GM12872 (cell line): ENCODE results near the gene PGM2.

Source experiments
- TF ChIP-seq, protein P1 (sequence below): IDR thresholded peaks from 3 replicates; pipeline ENCODE4 v1.5.1; 2011; ENCODE audit warnings: low read depth, mild to moderate bottlenecking, low read length, moderate library complexity; ENCODE audit not compliant: insufficient read depth

Gene PGM2

DNA sequence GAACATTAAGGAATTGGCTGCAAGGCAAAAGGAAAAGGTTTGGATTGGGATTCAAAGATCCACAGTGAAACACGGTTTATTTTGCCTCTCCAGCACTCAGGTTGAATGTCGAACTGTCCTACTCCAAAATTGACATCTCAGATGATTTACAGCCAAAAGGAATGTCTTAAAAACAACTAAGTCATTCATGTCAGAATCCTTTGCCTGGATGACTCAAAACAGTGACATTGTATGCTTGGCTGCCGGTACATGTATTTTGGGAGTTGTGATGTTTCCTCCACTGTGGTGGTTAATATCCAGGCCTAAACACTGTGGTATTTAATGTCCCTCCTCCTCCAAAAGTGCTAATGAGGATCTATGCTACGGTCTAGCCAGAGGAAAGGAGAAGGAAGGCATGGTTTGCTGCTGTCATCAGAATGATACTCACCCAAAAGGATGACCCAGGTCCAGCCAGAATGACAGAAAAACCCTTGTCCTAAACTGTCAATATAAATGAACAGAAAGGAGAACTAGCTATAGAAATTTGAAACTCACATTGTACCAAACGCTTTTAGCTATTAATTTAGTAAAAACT lies 20.9 kb downstream of the PGM2 start:
- TF ChIP-seq, protein P1, sequence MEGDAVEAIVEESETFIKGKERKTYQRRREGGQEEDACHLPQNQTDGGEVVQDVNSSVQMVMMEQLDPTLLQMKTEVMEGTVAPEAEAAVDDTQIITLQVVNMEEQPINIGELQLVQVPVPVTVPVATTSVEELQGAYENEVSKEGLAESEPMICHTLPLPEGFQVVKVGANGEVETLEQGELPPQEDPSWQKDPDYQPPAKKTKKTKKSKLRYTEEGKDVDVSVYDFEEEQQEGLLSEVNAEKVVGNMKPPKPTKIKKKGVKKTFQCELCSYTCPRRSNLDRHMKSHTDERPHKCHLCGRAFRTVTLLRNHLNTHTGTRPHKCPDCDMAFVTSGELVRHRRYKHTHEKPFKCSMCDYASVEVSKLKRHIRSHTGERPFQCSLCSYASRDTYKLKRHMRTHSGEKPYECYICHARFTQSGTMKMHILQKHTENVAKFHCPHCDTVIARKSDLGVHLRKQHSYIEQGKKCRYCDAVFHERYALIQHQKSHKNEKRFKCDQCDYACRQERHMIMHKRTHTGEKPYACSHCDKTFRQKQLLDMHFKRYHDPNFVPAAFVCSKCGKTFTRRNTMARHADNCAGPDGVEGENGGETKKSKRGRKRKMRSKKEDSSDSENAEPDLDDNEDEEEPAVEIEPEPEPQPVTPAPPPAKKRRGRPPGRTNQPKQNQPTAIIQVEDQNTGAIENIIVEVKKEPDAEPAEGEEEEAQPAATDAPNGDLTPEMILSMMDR, result no peak

DNA sequence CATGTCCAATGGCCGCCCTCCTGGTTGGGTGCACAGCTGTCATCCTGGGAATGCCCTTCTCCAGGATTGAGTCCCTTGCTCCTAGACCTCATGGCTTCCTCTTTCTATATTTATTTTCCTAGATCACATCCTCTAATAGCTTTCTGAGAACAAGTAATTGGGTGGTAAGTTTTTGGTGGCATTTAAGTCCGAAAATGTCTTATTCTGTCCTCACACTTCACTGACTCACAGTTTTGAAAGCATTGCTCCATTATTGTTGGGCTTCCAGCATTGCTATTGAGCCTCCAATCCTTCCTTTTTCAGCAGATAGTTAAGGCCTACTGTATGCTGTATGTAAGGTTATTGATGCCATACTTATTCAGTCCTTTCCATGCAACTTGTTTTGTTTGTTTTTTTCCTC lies 25.9 kb downstream of the PGM2 start:
- TF ChIP-seq, protein P1, result no peak

DNA sequence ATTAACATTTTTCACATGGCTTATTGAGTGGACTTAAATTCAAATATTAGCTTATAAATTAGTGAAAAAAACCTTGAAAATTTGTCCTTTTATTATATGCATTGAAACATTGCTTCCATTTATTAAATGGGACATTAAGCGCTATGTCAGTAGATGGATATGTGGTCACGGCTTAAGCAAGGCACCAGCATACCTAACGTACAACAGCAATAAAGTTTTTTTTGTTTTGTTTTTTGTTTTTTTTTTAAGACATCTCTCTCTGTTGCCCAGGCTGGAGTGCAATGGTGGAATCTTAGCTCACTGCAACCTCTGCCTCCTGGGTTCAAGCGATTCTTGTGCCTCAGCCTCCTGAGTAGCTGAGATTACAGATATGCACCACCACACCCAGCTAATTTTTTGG lies 31.6 kb downstream of the PGM2 start:
- TF ChIP-seq, protein P1, result no peak

DNA sequence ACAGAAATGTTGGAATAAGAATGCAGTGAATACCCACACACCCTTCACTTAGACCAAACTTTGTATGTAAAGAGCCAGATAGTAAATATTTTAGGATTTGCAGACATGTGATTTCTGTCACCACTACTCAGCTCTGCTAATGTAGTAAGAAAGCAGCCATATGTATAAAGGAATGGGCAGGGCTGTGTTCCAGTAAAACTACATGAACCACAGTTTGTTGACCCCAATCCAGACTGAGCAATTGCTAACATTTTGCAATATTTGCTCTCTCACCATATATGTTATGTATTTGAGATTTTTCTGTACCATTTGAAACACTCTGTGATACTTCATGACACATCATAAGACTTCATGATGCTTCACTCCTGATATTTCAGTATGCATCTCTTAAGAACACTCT lies 32.4 kb downstream of the PGM2 start:
- TF ChIP-seq, protein P1, result no peak

DNA sequence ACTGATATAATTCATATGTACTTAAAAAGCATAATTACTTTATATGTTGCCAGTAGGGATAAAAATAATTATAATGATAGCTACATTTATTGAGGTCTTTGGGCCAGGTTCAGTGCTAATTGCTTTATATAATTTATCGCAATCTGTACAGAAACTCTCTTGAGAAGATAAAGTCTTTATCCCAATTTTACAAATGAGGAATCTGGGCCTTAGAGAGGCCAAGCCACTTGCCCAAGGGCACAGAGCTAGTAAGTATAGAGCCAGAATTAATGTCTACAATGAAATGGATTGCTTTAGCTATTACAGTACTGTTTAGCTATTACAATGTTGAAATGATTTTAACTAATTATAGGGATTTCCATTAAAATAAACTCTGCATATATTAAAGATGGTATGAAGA lies 33.8 kb downstream of the PGM2 start:
- TF ChIP-seq, protein P1, result no peak

DNA sequence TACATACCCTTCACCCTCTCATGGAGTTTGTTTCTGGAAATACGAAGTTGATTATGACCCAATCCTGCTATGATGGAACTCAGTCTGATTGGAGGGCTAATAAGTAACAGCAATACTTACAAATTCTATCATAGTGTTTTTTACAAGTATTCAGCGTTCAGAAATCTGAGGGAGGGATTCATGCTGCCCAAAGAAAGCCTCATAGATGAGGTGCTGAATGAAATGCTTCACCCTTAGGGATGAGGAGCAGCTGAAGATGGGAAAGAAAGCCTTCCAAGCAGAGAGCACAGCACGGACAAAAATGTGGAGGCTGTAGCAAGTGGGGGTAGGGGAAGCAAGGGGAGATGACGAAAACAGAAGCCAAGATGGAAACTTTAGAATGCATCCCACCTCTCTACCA lies 36.5 kb downstream of the PGM2 start:
- TF ChIP-seq, protein P1, result no peak

DNA sequence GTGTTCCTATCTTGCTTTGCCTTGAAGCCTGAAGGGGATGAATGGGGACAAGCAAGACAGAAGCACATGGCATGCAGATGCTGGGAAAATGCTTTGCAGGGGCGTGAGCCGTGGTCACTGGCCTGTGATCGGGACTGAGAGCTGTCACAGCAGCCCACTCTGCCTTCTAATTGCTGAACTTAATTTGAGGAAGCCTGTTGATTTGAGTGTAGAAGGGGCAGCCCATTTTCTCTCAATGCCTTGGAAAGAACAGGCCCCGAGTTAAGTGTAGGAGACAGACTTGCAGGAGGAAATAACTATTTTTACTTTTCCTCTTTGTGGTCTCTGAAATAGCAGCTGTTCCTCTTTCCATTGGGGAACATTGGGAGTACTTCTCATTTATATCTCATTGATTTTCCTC lies 38.3 kb downstream of the PGM2 start:
- TF ChIP-seq, protein P1, result no peak
